ENCODE results near the gene NPY5R. TPM values are rescaled to one million over a fixed set of nuclear protein-coding genes. Genes with fewer than 3 reads are reported as not detected.

The NPY5R gene
- total RNA-seq, 1 experiment from 2014 or later = not detected

GRCh38 chr4:163303069-163303468 lies 40.6 kb upstream of the NPY5R start:
- POLR2A ChIA-PET (ENCODE audit: unreplicated experiment) = no interaction called here
- TF ChIP-seq, protein P1, sequence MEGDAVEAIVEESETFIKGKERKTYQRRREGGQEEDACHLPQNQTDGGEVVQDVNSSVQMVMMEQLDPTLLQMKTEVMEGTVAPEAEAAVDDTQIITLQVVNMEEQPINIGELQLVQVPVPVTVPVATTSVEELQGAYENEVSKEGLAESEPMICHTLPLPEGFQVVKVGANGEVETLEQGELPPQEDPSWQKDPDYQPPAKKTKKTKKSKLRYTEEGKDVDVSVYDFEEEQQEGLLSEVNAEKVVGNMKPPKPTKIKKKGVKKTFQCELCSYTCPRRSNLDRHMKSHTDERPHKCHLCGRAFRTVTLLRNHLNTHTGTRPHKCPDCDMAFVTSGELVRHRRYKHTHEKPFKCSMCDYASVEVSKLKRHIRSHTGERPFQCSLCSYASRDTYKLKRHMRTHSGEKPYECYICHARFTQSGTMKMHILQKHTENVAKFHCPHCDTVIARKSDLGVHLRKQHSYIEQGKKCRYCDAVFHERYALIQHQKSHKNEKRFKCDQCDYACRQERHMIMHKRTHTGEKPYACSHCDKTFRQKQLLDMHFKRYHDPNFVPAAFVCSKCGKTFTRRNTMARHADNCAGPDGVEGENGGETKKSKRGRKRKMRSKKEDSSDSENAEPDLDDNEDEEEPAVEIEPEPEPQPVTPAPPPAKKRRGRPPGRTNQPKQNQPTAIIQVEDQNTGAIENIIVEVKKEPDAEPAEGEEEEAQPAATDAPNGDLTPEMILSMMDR (conservative IDR thresholded peaks at IDR 0.05) = no peak
- TF ChIP-seq EZH2 (IDR thresholded peaks at IDR 0.05; ENCODE audit: low read depth) = no peak
- Histone ChIP-seq H3K27ac (no peak overlapping the region), H2AFZ (no peak overlapping the region), H3K36me3 (ENCODE audit: low read depth) (no peaks in the 10 kb centered on the region), H3K9me3 (ENCODE audit: insufficient read depth, low read depth) (no peaks in the 10 kb centered on the region), H3K9me2 (ENCODE audit: insufficient read depth) (no peaks in the 10 kb centered on the region), H3F3A (ENCODE audit: insufficient read depth, low read depth) (no peaks in the 10 kb centered on the region), H3K4me1 (replicated peaks; ENCODE audit: insufficient read depth) (no peaks in the 10 kb centered on the region), H3K79me2 (ENCODE audit: low read depth) (no peaks in the 10 kb centered on the region), H3K4me2 (no peak overlapping the region), H4K20me1 (ENCODE audit: insufficient read depth) (no peaks in the 10 kb centered on the region), H3K4me3 (no peak overlapping the region), H3K27me3 (ENCODE audit: insufficient read depth, low read depth) (no peaks in the 10 kb centered on the region)
- CTCF ChIA-PET = no interaction called here
- BruUV-seq (replicated peaks) = no TSS peak
- intact Hi-C loops (cut with micrococcal nuclease; ENCODE audit: unreplicated experiment) = no loop called here
- DNase-seq = no peak

DNA sequence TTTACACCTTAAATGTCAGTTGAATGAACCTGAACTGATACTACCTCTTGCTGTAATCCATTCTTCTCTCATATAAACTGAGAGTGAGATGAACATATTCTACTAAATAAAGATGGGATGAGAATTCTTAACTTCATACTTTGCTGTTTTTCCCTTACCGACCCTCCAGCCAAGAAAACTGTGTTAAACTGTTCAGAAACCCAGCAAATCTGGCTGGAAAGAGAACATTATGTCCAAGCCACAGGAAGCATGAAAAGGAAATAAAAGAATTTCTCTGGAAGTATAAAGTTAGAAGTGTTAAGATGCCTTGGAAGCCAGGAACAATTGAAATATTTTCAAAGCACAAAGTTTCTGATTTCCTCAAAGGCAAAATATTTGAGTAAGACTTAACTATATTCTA lies 34.2 kb upstream of the NPY5R start:
- Histone ChIP-seq H3K4me2 (no peak overlapping the region), H3K36me3 (ENCODE audit: low read depth) (no peaks in the 10 kb centered on the region), H3K4me1 (replicated peaks; ENCODE audit: insufficient read depth) (no peaks in the 10 kb centered on the region), H3K4me3 (no peak overlapping the region), H3K9me2 (ENCODE audit: insufficient read depth) (no peaks in the 10 kb centered on the region), H3K79me2 (ENCODE audit: low read depth) (no peaks in the 10 kb centered on the region), H3K27ac (no peak overlapping the region), H4K20me1 (ENCODE audit: insufficient read depth) (no peaks in the 10 kb centered on the region), H3K27me3 (ENCODE audit: insufficient read depth, low read depth) (no peaks in the 10 kb centered on the region), H2AFZ (no peak overlapping the region), H3F3A (ENCODE audit: insufficient read depth, low read depth) (no peaks in the 10 kb centered on the region), H3K9me3 (ENCODE audit: insufficient read depth, low read depth) (no peaks in the 10 kb centered on the region)
- no peak for DNase-seq
- intact Hi-C loops (cut with micrococcal nuclease; ENCODE audit: unreplicated experiment) = no loop called here
- TF ChIP-seq EZH2 (IDR thresholded peaks at IDR 0.05; ENCODE audit: low read depth) = no peak
- TF ChIP-seq, protein P1 (conservative IDR thresholded peaks at IDR 0.05) = no peak
- ChIA-PET CTCF (no interaction called here), POLR2A (ENCODE audit: unreplicated experiment) (no interaction called here)
- BruUV-seq (replicated peaks) = no TSS peak

DNA sequence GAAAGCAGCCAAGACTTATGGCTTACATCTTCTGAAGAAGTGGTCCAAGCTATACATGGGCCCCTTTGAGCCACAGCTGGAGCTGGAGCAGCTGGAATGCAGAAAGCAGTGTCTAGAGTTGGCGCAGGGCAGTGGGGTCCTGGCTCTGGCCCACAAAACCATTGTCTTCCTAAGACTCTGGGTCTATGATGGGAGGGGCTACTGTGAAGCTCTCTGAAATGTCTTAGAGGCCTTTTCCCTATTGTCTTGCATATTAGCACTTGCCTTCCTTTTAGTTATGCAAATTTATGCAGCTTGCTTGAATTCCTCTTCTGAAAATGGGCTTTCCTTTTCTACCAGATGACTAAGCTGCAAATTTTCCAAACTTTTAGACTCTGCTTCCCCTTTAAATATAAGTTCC lies 26.6 kb upstream of the NPY5R start:
- Histone ChIP-seq H3K9me3 (ENCODE audit: insufficient read depth, low read depth) (no peaks in the 10 kb centered on the region), H3K79me2 (ENCODE audit: low read depth) (no peaks in the 10 kb centered on the region), H2AFZ (no peak overlapping the region), H3K27me3 (ENCODE audit: insufficient read depth, low read depth) (no peaks in the 10 kb centered on the region), H3K36me3 (ENCODE audit: low read depth) (no peaks in the 10 kb centered on the region), H4K20me1 (ENCODE audit: insufficient read depth) (no peaks in the 10 kb centered on the region), H3K27ac (no peak overlapping the region), H3K4me2 (no peak overlapping the region), H3K4me3 (no peak overlapping the region), H3K4me1 (replicated peaks; ENCODE audit: insufficient read depth) (no peaks in the 10 kb centered on the region), H3K9me2 (ENCODE audit: insufficient read depth) (no peaks in the 10 kb centered on the region), H3F3A (ENCODE audit: insufficient read depth, low read depth) (no peaks in the 10 kb centered on the region)
- TF ChIP-seq, protein P1 (conservative IDR thresholded peaks at IDR 0.05) = no peak
- no peak for TF ChIP-seq EZH2 (IDR thresholded peaks at IDR 0.05; ENCODE audit: low read depth)
- DNase-seq = no peak
- intact Hi-C loops (cut with micrococcal nuclease; ENCODE audit: unreplicated experiment) = no loop called here
- CTCF ChIA-PET = no interaction called here
- POLR2A ChIA-PET (ENCODE audit: unreplicated experiment) = no interaction called here
- no TSS peak for BruUV-seq (replicated peaks)
